HG02840 (cell line): ENCODE measurements around the gene ZNF576.
"Not testable (repeated sequence)": the region's sequence is repeated elsewhere in the genome, so short reads cannot be mapped to it uniquely, and the experiment has no call there.

ENCODE experiments used
- ATAC-seq: cut with Tn5 transposase; IDR thresholded peaks from one replicate; pipeline ENCODE4 v1.9.1; 2021; ENCODE audit warnings: mild to moderate bottlenecking, moderate library complexity, moderate number of reproducible peaks; ENCODE audit not compliant: unreplicated experiment, low FRiP score

The ZNF576 gene

GRCh38 chr19:43623889-43624670 is 27.7 kb downstream of the ZNF576 start:
- no peak for ATAC-seq

- ATAC-seq, result no peak
Measured at GRCh38 chr19:43624933-43625332, 28.5 kb downstream of the ZNF576 start.

DNA sequence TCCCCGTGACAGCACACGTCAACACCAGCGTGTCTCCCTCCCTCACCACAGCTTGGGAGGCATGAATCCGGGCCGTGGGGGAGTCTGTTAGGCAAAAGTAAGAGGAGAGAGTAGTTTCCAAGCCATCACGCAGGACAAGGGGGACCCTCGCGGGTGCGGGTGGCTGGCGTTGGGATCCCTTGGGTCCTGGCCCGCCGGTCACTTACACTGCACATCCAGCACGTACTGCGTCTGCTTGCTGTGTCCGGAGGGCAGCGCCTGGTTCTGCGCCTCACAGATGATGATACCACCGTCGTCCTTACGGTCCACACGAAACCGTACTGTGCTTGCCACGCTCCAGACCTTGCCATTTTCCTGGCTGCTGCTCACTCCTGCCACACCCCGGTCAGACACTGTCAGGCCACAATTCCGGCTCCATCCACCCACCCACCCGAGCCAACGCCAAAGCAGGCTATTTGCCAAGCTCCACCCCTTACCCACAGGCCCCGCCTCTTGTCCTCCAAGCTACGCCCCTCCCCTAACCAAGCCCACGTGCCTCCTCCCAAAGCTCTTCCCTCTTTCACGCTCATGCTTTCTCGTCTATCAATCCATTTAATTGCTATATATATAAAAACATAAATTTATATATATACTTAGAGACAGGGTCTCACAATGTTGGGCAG is 29.7 kb downstream of the ZNF576 start:
- no peak for ATAC-seq

- no peak for ATAC-seq
Measured at GRCh38 chr19:43626838-43627237, 30.4 kb downstream of the ZNF576 start.

DNA sequence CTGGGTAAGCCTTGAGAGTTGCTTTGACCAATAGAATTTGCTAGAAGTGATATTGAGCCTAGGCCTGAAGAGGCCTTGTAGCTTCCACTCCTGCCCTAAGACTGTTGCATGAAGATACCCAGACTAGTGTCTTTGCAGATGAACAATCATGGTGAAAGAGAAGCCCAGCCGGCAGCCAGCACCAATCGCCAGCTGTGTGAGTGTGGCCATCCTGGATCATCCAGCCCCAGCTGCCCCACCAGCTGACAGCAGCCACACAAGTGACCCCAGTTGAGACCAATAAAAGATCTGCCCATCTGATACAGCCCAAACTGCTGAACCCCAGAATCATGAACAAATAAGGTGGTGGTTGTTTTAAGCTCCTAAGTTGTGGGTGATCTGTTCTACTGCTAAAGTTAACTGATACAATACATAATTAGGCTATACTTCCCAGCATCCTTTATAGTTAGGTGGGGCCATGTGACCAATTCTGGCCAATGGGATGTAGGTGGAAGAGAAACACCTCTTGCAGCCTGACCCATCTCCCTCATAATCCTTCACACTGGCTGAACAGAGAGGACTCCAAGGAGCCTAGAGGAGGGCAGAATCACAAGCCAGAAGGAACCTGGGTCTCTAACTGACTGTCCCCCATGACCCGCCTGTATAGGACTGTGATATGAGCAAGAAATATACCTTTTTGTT is 32.4 kb downstream of the ZNF576 start:
- ATAC-seq, result no peak

DNA sequence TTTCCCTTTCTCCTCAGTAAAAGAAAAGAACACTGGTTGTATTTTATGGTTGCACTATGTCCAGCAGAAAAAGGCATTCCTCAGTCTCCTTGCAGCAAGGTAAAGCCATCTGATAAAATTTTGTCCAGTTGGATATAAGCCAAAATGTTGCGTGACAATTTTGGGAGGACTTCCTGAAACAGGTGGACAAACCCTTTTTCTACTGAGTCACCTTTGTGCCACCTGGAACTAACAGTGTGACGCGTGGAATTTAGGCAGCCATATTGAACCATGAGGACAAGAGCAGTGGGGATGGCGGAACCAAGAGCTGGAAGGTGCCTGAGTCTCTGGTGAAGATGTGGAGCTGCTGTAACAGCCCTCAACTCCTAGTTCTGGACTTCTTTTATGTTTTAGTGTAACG is 35.1 kb downstream of the ZNF576 start:
- no peak for ATAC-seq

- ATAC-seq, result no peak
Measured at GRCh38 chr19:43633520-43633919, 37.1 kb downstream of the ZNF576 start.

- ATAC-seq, result no peak
Measured at GRCh38 chr19:43634068-43634467, 37.7 kb downstream of the ZNF576 start.

DNA sequence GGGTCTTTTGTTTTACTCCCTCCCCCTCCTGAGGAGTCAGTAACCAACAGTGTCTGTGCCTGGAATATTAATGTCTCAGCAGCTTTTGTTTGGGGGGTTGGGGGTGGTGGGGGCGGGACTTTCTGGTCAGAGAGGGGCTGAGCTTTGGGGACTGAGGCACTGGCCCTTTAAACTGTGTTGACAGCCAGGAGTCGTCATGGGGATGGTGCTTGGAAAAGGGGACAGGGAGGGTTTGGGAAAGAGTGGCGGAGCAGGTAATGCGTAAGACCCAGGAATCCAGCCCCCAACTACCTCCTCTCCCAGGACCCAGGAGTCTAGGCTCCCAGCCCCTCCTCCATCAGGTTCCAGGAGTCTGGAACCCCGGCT is 38.1 kb downstream of the ZNF576 start:
- no peak for ATAC-seq

DNA sequence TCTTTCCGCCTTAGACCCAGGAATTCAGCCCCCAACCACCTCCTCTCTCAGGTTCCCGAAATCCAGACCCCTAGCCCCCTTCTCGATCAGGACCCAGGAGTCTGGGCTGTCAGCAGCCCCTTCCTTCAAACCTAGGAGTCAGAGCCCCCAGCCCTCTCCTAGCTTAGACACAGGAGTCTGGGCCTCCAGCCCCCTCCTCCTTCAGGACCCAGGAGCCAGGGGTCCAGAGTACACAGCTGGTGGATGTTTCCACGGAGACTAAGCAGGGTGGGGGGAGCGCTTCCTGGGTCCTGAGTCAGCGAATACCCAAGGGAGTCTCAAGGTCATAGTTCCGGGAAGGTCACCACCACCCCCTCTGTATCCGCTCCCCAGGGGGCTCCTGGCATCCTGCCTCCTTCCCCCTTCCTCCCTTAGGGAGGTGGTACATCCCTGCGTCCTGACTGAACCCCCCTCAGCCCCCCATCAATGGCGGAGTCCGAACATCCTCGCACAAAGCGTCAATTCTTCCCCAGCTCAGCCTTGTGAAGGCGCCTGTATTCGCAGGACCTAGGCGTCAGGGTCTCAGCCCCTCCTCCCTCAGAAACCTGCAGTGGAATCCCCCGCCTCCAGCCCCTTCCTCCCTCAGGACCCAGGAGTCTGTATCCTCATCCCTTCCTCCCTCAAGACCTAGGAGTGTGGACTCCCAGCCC is 38.6 kb downstream of the ZNF576 start:
- no peak for ATAC-seq

- ATAC-seq, result not testable (repeated sequence)
Measured at GRCh38 chr19:43635561-43635940, 39.2 kb downstream of the ZNF576 start.

DNA sequence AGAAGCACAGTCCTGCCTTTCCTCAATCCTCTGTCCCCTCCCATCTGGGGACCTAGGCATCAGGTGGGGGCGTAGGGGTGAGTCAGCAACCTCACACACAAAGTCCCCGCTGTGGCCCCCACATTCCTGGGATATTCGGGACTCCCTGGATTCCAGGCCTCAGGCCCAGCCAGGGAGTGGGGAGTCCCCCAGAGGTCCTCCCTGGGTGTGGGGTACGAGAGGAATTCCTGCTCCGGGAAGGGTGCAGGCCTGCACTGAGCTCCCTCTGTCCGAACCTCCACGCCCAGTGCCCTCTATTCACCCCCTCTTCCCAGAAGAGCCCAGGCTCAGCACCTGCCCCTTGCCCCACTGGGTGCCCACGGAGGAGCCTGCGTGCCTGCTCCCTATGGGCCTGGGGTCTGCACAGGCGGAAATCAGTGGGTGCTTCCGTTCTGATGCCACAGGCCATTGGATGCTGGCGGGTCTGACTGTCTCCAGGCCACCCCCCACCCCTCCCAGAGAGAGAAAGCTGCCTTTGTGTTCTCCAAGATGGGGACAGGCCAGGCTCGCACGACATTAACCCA is 39.8 kb downstream of the ZNF576 start:
- ATAC-seq, result no peak

GRCh38 chr19:43638214-43638994 is 42.0 kb downstream of the ZNF576 start:
- ATAC-seq, result no peak

DNA sequence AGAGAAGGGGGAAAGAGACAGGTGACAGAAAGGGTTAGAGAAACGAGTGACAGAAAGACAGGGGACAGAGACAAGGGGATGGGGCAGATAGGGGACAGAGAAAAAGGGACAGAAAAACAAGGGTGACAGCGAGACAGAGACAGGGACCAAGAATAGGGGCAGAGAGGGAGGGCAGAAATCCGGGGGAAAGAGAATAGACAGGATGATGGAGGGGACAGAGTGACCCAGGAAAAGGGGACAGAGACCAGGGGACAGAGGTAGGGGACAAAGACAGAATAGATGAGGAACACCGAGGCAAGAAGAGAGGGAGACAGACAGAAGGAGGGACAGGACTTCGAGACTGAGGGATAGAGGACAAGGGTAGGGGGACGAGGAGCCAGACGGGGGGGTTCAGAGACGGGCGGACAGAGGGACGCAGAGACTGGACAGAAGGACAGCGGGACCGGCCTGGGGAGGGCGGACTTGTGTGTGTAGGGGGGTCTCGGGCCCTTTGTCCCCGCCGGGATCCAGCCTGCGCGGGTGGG is 42.7 kb downstream of the ZNF576 start:
- no peak for ATAC-seq

DNA sequence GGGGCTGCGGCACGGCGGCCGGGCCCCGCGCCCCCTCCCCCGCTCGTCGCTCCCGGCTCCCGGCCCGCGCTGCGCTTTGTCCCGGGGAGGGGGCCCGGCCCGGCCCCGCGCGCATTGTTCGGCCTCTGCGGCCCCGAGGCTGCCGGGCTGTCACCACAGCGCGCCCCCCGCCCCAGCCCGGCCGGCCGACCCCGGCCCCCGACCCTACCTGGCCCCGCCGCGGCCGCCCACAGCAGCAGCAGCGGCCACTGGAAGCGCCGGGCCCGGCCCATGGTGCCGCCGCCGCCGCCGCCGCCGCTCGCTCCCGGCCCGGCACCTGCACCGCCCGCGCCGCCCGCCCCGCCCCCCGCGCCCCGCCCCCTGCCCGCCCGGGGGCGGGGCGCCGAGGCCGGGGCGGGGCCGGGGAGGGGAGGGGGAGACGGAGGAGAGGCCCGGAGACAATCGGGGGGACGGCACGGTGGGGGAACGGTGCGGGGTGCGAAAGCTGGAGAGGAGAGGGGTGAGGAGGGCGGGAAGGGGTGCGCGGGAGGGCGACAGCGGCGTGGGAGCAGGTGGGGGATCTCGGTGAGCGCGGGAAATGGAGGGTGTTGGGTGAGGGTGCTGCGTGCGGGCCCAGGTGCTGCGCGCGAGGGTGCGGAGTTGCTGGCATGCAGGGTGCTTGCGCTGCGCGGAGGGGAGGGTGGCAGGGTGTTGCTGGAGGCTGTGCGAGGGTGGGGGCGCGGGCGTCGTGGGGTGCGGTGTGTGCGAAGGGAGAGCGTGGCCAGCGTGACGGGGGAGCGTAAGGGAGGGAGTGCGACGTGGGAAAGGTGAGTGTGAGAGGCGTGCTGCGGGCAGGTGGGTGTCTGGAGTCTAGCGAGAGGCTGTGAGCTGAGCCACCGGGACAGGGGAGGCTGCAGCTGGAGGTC is 43.4 kb downstream of the ZNF576 start, which contains the start of gene CADM4:
Gene CADM4, minus strand, starts transcription at position 332 of the 905 bp plus-strand sequence. Its CDS starts 60 bp downstream, at position 272.
- no peak for ATAC-seq

DNA sequence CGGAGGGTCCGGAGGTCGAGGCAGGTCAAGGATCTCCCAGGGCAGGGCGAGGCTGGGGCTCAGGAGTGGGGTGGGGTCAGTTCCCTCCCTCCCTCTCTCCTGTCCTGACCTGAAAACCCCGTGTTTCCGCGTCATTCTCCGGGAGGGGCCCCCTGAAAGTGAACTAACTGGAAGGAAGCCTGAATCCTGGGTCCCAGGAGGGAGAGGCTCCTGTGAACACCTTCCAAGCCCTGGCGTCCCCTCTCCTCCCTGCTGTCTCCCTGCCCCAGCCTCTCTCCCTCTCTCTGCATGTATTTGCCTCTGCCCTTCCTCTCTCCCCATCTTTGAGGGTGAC is 44.0 kb downstream of the ZNF576 start:
- no peak for ATAC-seq

- ATAC-seq, result no peak
Measured at GRCh38 chr19:43641333-43641732, 44.9 kb downstream of the ZNF576 start.

- no peak for ATAC-seq
Measured at GRCh38 chr19:43642531-43642930, 46.1 kb downstream of the ZNF576 start.

DNA sequence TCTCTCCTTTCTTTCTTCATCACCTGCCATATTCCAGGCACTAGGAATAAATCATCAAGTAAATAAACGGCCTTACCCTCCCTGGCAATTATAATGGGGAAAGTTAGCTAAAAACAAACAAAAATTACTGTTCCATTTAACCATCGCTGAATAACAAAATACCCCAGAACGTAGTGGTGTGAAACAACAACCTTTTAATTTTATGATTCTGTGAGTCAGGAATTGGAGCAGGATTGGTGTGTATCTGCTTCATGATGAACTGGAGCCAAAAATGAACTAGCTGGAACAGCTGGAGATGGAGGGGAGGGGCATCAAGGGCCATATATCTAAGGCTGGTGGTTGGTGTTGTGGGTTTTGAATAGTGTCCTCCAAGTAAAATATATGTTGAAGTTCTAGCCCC is 46.9 kb downstream of the ZNF576 start:
- no peak for ATAC-seq
